Transverse colon (tissue), 4 donors: ENCODE results near the gene PKP4.

ENCODE experiments used
- CTCF ChIP-seq, 5 experiments: fragments of 200-600 bp in 3 of 5; fragments of 450-650 bp in 2 of 5; sonication (generic) in 3 of 5; IDR thresholded peaks; 1 replicate in 2 of 5; 2 replicates in 3 of 5; pipeline ENCODE4 v1.5.1; 2016 to 2017; ENCODE audit warnings: antibody characterized with exemption in 5 of 5, inconsistent platforms in 3 of 5, mild to moderate bottlenecking in 2 of 5, moderate library complexity in 1 of 5
- POLR2A ChIP-seq: fragments of 450-650 bp; IDR thresholded peaks from one replicate; pipeline ENCODE4 v1.6.1; 2016; ENCODE audit warnings: antibody characterized with exemption, mild to moderate bottlenecking, moderate library complexity
- POLR2AphosphoS5 ChIP-seq, 3 donors: sonication (generic); formaldehyde crosslinking; IDR thresholded peaks; one replicate each; pipeline ENCODE4 v1.6.1; 2016; ENCODE audit warnings: antibody characterized with exemption in 3 of 3

DNA sequence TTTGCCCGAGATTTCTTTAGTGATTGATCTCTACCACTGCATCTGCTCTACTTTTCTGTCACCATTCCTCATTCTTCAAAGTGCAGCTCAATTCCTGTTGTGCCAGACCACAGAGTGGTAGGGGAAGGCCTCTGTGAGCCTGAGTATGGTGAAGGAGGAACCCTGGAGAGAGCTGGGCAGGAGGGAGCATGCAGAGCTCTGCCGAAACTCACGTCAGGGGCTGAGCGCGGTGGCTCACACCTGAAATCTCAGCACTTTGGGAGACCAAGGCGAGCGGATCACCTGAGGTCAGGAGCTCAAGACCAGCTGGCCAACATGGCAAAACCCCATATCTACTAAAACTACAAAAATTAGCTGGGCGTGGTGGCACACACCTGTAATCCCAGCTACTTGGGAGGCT, 54.1 kb downstream of the PKP4 start:
- TF ChIP-seq CTCF (IDR thresholded peaks at IDR 0.05), result no peak
- TF ChIP-seq POLR2AphosphoS5 (IDR thresholded peaks at IDR 0.05), result no peak
- TF ChIP-seq POLR2A, result no peak
